ES-I3 (cell line): ENCODE results near the gene RAX2.

ENCODE experiments used
- H3K36me3 ChIP-seq: 2 replicates; pipeline ENCODE4 v1.6.1; 2013; ENCODE audit warnings: mild to moderate bottlenecking, low read length, control low read depth, moderate library complexity; ENCODE audit not compliant: insufficient read depth
- H3K4me1 ChIP-seq: 2 replicates; pipeline ENCODE4 v1.6.1; 2013; ENCODE audit warnings: mild to moderate bottlenecking, control low read depth, low read length; ENCODE audit not compliant: insufficient read depth
- H3K9ac ChIP-seq: 2 replicates; pipeline ENCODE4 v1.6.1; 2013; ENCODE audit warnings: low read depth, mild to moderate bottlenecking, low read length, moderate library complexity
- H3K9me3 ChIP-seq: 2 replicates; pipeline ENCODE4 v1.6.1; 2013; ENCODE audit warnings: mild to moderate bottlenecking, low read length, moderate library complexity; ENCODE audit not compliant: control insufficient read depth, insufficient read depth

RAX2 gene

DNA sequence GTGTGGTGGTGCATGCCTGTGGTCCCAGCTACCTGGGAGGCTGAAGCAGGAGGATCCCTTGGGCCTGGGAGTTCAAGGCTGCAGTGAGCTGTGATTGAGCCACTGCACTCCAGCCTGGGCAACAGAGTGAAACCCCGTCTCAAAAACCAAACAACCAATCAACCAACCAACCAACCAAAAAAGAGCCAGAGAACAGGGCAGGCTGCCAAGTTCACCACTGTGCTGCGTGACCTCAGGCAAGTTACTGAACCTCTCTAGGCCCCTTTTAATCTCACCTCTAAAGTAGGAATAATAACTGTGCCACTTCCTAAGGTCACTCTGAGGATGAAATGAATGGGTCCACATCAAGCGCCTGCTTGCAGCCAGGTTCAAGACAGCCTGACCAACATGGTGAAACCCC is 46.9 kb downstream of the RAX2 start:
- H3K9me3 ChIP-seq, result no peaks in the 10 kb centered on the region; the same call in 1 of the 2 replicates
- no peaks in the 10 kb centered on the region for H3K36me3 ChIP-seq
- H3K9ac ChIP-seq, result no peak overlapping the region
- H3K4me1 ChIP-seq, result peaks cover 8% of the 10 kb centered on the region; the same call in 1 of the 2 replicates

DNA sequence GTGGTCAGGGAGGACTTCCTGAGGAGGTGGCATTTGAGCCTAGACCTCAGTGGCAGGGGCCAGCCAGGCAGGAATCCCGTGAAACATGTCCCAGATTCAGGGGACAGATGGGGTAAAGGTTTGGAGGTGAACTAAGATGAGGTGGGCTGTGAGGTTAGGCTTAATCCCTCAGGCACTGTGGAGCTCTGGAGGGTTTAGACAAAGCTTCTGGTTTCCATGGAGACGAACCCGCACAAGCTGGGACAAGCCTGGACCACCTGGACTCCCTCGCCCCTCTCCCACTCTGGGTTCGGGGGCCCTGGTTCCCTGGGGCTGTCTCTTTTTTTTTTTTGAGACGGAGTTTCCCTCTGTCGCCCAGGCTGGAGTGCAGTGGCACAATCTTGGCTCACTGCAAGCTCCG is 48.1 kb downstream of the RAX2 start:
- Histone ChIP-seq H3K9ac (no peak overlapping the region), H3K9me3 (no peaks in the 10 kb centered on the region), H3K36me3 (no peaks in the 10 kb centered on the region), H3K4me1 (peaks cover 8% of the 10 kb centered on the region; the same call in 1 of the 2 replicates)

DNA sequence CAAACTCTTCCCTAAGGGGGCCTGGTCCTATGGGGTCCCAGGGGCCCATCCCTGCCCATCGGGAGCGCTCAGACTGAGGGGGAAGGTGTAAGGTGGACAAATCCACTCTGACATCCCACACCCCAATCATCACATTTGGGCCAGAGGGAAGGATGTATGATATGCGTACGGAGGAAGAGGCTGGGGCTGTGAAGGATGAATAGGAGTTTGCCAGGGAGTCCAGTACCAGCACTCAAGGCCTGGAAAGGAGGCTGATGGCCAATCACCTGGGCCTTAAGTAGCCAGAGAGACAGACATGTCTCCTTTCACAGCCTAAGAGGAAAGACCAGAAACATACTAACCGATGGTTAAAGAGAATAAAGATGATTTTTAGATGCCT is 48.9 kb downstream of the RAX2 start:
- Histone ChIP-seq H3K9me3 (no peaks in the 10 kb centered on the region), H3K9ac (peak overlapping the region; percentile 40; the same call in 1 of the 2 replicates), H3K36me3 (no peaks in the 10 kb centered on the region), H3K4me1 (peaks cover 8% of the 10 kb centered on the region; the same call in 1 of the 2 replicates)

DNA sequence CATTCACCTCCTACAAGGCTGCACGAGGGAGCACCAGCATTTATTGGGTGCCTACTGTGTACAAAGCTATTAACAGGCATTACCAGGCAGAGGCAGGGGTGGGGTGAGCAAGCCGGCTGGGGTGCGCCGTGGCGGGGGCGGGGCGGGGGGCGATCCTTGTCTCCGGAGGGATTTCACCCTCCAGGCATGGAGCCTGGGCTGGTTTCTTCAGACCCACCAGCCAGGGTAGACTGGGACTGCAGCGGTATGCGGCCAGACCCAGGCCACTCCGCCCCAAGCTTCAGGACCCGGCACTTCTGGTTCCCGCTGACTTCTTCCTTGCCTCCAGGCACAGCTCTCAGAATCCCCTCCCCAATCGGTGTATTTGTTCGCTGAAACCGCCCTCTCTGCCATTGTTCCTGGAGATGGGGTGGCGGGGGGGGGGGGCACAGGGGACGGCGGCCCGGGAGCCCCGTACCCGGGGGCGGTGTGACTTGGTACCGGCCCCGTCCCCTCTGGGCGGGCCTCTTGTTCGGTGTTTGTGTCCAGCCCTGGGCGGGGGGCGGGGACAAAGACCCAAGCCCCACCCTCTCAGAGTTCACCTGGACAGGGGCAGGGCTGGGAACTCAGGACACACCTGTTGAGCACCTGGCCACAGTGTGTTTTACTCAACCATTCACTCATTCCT is 49.5 kb downstream of the RAX2 start:
- Histone ChIP-seq H3K36me3 (no peaks in the 10 kb centered on the region), H3K4me1 (peaks cover 8% of the 10 kb centered on the region; the same call in 1 of the 2 replicates), H3K9me3 (no peaks in the 10 kb centered on the region), H3K9ac (peak overlapping the region; percentile 80; the same call in 1 of the 2 replicates)

DNA sequence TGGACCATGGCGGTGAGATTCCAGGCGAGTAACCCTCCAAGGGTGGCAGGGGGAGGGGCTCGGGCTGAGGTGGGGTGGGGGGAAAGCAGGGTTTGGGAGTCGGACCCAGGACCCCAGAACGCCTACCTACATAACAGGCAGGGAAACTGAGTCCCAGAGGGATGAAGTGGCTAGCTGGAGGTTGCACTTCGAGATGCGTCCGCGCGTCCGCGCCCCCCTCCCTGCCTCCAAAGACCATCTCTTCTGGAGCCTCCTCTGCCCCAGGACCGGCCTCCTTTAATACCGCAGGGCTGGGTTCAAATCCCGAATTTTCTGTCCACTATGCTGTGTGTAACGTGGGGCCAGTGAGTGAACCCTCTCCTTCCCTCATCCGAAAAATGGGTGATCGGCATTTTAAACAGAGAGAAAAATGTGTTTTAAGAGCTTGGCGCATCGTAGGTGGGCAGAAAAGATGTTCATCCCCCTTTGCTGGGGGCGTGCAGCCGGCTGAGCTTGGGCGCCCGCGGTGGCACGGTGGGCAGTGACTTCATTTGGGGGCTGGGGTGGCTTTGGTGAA is 50.1 kb downstream of the RAX2 start:
- Histone ChIP-seq H3K9me3 (no peaks in the 10 kb centered on the region), H3K9ac (peak overlapping the region; percentile 80), H3K36me3 (no peaks in the 10 kb centered on the region), H3K4me1 (peaks cover 8% of the 10 kb centered on the region; the same call in 1 of the 2 replicates)

DNA sequence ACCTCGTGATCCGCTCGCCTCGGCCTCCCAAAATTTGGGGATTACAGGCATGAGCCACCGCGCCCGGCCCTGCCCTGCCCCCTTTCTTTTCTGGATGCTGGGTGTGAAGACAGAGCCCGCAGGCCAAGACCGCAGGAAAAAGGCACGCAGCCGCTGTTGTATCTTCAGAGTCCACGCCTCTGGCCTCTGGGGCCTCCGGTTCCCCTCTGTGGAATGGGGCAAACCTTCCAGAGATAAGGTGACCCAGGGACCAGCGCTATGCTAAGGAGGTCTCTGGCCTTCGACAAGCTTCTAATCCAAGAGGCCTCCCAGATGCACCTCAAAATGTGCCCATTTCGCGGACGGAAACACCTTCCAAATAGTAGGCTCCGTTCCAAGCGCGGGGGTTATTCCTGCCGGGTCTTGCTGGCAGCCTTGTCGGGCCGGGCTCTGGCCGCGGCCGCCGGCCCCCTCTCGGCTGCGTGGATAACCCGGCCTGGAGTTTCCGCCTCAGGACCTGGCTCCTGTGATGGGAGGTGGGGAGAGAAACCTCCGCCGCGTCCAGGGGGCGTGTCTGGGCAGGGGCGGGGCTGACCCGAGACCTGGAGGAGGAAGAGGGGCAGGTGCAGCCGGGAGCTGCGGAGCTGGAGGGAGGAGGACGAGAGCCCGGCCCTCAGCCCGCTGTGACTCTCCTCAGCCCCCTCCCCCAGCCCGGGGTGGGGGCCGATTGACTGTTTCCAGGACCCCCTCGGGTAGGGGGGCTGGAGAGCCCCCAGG is 50.7 kb downstream of the RAX2 start:
- peak overlapping the region; percentile 80 for H3K9ac ChIP-seq
- peaks cover 8% of the 10 kb centered on the region; the same call in 1 of the 2 replicates for H3K4me1 ChIP-seq
- H3K9me3 ChIP-seq, result no peaks in the 10 kb centered on the region
- no peaks in the 10 kb centered on the region for H3K36me3 ChIP-seq

DNA sequence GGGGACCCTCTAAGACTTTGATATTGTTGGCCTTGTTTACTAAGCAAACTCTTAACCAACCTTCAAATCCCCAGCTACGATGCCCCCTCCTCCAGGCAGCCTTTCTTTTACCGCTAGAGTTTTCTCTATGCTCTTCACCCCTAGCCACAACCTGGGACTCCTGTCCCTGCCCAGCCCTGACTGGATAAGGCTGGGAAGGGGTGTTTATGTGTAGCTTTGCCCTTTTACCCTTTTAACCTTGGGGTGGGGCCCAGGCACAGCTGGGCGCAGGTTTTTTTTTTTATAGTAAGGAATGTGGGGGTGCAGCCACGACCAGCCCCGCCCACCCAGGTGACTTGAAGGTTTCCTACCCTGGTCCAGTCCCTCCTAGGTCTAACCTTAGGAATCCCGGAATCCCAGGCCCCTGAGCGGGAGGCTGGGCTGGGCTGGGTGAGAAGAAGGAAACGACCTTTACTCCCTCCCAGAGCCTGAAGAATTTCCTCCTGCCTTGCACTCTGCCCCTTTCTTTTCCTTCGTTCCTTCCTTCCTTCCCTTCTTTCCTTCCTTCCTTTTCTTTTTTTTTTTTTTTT is 51.6 kb downstream of the RAX2 start:
- Histone ChIP-seq H3K4me1 (peaks cover 8% of the 10 kb centered on the region; the same call in 1 of the 2 replicates), H3K9ac (no peak overlapping the region; the same call in 1 of the 2 replicates), H3K9me3 (no peaks in the 10 kb centered on the region), H3K36me3 (no peaks in the 10 kb centered on the region)

DNA sequence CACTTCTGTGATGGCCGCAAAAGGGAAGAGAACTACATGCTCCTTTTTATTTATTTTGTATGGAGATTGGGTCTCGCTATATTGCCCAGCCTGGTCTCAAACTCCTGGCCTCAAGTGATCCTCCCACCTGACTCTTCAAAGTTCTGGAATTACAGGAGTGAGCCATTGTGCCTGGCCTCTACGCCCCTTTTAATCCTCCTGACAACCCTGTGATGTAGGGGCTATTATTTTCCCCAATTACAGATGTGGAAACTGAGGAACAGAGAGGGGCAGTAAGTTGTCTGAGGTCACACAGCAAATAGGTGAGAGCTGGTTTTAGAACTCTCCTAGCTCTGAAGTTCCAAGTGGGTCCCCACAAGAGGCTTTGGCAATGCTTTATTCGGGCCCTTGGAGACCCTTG is 52.2 kb downstream of the RAX2 start:
- Histone ChIP-seq H3K9me3 (no peaks in the 10 kb centered on the region), H3K9ac (no peak overlapping the region), H3K36me3 (no peaks in the 10 kb centered on the region), H3K4me1 (peaks cover 8% of the 10 kb centered on the region; the same call in 1 of the 2 replicates)
